Cardiac muscle cell (in vitro differentiated cells and primary cell): Measurements from ENCODE around the gene SLC5A12. TPM values are rescaled to one million over a fixed set of nuclear protein-coding genes. Genes with fewer than 3 reads are reported as not detected.

Experiments
- DNase-seq, 2 donors: peaks; one replicate each; pipeline versions ENCODE4 v3.0.0 to v3.0.0-alpha.2; 2010 to 2017; ENCODE audit warnings: low read depth in 1 of 2, low spot score in 1 of 2
- H3K27ac ChIP-seq: fragments of 200-600 bp; sonication (generic); 2 replicates; pipeline ENCODE4 v1.5.1; 2016
- H3K27me3 ChIP-seq: fragments of 200-600 bp; sonication (generic); 2 replicates; pipeline ENCODE4 v1.6.0; 2016; ENCODE audit warnings: control low read depth
- H3K36me3 ChIP-seq: fragments of 200-600 bp; sonication (generic); 2 replicates; pipeline ENCODE4 v1.5.1; 2016; ENCODE audit warnings: control low read depth
- H3K4me1 ChIP-seq: fragments of 200-600 bp; sonication (generic); 2 replicates; pipeline ENCODE4 v1.8.1; 2017; ENCODE audit warnings: low read depth, mild to moderate bottlenecking, mixed run types
- H3K4me3 ChIP-seq: fragments of 200-600 bp; sonication (generic); 2 replicates; pipeline ENCODE4 v1.5.1; 2016; ENCODE audit warnings: mild to moderate bottlenecking
- H3K9me3 ChIP-seq: fragments of 200-600 bp; sonication (generic); 2 replicates; pipeline ENCODE4 v1.5.1; 2017; ENCODE audit warnings: low read depth, mild to moderate bottlenecking, control low read depth
- CTCF ChIP-seq: IDR thresholded peaks from 2 replicates; pipeline ENCODE4 v1.5.1; 2012; ENCODE audit warnings: low read depth, mild to moderate bottlenecking, low read length
- polyA plus RNA-seq: library from polyadenylated mRNA; unstranded; fragments of >200 nt; fragmentation: Nextera tagmentation; extraction: Ambion mirVana; gene quantifications from 2 replicates; pipeline ENCODE4 v1.2.1, GENCODE V29; 2016
- total RNA-seq: library from RNA; depleted of rRNA; stranded (reverse); fragments of >200 nt; gene quantifications from 2 replicates; pipeline ENCODE4 v1.2.3, GENCODE V29; 2016

SLC5A12 gene
- total and polyA plus RNA-seq, 2 experiments from 2014 or later: 0.18 to 0.33 TPM

DNA sequence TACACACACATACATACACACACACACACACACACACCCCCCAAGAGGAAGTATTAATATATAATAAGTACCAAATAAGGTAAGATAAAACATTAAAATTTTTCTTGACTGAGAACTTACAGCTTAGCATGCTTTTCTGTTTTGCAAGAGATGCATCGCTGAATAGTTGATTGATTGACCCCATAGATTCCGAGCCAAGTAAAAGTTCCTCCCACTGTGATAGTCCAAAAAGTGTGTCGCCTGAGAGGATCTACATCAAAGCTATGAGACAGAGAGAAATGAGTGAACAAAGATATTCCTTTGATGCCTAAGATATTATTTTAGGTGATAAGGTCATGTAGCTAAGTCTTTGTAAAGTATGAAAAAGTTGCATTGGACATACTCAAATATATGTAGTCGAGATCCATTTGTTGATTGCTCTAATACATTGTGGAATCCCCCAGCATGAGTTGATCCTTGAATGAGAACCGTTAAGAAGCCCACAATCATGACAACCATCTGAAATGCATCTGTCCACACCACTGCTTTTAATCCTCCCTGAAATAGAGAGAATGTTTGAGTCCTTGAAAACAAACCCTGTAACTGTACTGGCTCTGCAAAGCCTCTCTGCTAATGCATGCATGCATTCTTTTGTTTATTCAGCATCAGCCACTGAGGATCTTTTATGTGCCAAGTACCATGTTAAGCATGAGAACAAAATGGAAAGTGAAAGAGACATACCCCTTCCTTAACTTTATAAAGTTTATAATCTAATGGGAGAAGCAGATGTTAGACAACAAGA is 18.3 kb downstream of the SLC5A12 start:
- H3K36me3 ChIP-seq: no peaks in the 10 kb centered on the region
- H3K9me3 ChIP-seq: no peaks in the 10 kb centered on the region
- H3K27ac ChIP-seq: no peak overlapping the region
- no peaks in the 10 kb centered on the region for H3K27me3 ChIP-seq
- no peak overlapping the region for H3K4me3 ChIP-seq
- no peak for TF ChIP-seq CTCF
- DNase-seq: no peak
- peaks cover 14% of the 10 kb centered on the region for H3K4me1 ChIP-seq

DNA sequence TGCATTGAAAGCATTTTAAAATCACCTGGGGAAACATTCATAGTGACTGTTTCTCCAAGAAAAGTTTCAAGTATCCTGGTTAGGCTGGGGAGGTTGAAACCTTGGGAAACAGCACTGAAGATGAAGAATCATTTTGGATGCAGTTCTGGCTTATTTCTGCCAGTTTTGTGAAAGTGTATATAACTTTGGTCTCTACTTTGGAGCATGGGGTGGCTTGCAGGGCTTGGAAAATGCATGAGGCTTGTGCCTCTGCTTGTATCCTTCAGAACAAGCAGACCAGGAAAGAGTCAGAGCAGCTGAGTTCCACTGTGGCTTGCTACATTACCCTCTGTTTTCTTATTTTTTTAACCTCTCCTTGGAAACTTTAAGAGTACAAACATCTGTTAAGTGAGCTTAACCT is 19.5 kb downstream of the SLC5A12 start:
- H3K4me3 ChIP-seq: no peak overlapping the region
- no peaks in the 10 kb centered on the region for H3K36me3 ChIP-seq
- peaks cover 14% of the 10 kb centered on the region for H3K4me1 ChIP-seq
- no peak for TF ChIP-seq CTCF
- no peaks in the 10 kb centered on the region for H3K27me3 ChIP-seq
- no peak for DNase-seq
- H3K27ac ChIP-seq: no peak overlapping the region
- no peaks in the 10 kb centered on the region for H3K9me3 ChIP-seq

- no peak for DNase-seq
- Histone ChIP-seq H3K4me1 (peaks cover 14% of the 10 kb centered on the region), H3K27ac (no peak overlapping the region), H3K9me3 (no peaks in the 10 kb centered on the region), H3K27me3 (no peaks in the 10 kb centered on the region), H3K4me3 (no peak overlapping the region), H3K36me3 (no peaks in the 10 kb centered on the region)
- TF ChIP-seq CTCF: no peak
Measured at GRCh38 chr11:26700574-26701235, 21.2 kb downstream of the SLC5A12 start.

DNA sequence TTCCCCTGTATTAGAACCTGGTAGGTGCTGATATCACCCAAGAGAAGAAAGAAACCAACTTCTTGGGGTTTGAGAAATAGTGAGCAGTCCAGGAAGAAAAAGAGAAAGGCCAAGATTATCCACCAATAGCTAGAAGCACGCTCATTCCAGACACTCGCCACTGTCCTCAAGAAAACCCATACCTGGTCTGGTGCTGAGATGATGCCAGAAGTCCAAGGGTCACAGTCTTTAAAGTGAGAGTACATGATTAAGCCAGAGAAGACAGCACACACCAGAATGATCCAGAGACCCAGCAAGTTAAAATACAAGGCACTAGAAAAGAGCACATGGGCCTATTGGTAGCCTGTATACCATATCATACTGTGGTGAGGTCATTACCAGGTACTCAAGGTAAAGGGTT is 23.6 kb downstream of the SLC5A12 start:
- no peak for DNase-seq
- H3K27me3 ChIP-seq: no peaks in the 10 kb centered on the region
- H3K9me3 ChIP-seq: no peaks in the 10 kb centered on the region
- H3K27ac ChIP-seq: no peak overlapping the region
- H3K36me3 ChIP-seq: no peaks in the 10 kb centered on the region
- H3K4me1 ChIP-seq: peaks cover 11% of the 10 kb centered on the region
- no peak for TF ChIP-seq CTCF
- no peak overlapping the region for H3K4me3 ChIP-seq

GRCh38 chr11:26696330-26696729 is 25.5 kb downstream of the SLC5A12 start:
- Histone ChIP-seq H3K27me3 (no peaks in the 10 kb centered on the region), H3K36me3 (no peaks in the 10 kb centered on the region), H3K4me3 (no peak overlapping the region), H3K4me1 (peaks cover 11% of the 10 kb centered on the region), H3K27ac (no peak overlapping the region), H3K9me3 (no peaks in the 10 kb centered on the region)
- DNase-seq: no peak
- no peak for TF ChIP-seq CTCF
